Mesenchymal stem cell (in vitro differentiated cells and primary cell): ENCODE results near the gene LNP1.

Source experiments
- DNase-seq: peaks from one replicate; pipeline ENCODE4 v3.0.0-alpha.2; 2013
- H2AFZ ChIP-seq: one replicate; pipeline ENCODE4 v1.6.1; 2013; ENCODE audit warnings: low read depth, mild to moderate bottlenecking, control low read depth, inconsistent platforms, low read length, moderate library complexity
- H2AK5ac ChIP-seq: 2 replicates; pipeline ENCODE4 v1.6.1; 2013; ENCODE audit warnings: low read length, moderate library complexity, mild to moderate bottlenecking, inconsistent platforms; ENCODE audit not compliant: severe bottlenecking
- H2BK120ac ChIP-seq: one replicate; pipeline ENCODE4 v1.6.1; 2013; ENCODE audit warnings: low read depth, mild to moderate bottlenecking, inconsistent platforms, low read length, moderate library complexity
- H2BK12ac ChIP-seq, 2 experiments: one replicate each; pipeline ENCODE4 v1.6.1; 2013; ENCODE audit warnings: inconsistent platforms in 2 of 2, low read length in 2 of 2, mild to moderate bottlenecking in 2 of 2, moderate library complexity in 2 of 2, control low read depth in 1 of 2
- H2BK15ac ChIP-seq: one replicate; pipeline ENCODE4 v1.6.1; 2013; ENCODE audit warnings: mild to moderate bottlenecking, low read depth, inconsistent platforms; ENCODE audit not compliant: poor library complexity, severe bottlenecking
- H2BK5ac ChIP-seq: 2 replicates; pipeline ENCODE4 v1.6.1; 2013; ENCODE audit warnings: low read depth, mild to moderate bottlenecking, low read length, control low read depth, inconsistent platforms; ENCODE audit not compliant: poor library complexity, severe bottlenecking
- H3K14ac ChIP-seq, 2 experiments: one replicate each; pipeline ENCODE4 v1.6.1; 2013; ENCODE audit warnings: inconsistent platforms in 2 of 2, low read length in 2 of 2, control low read depth in 1 of 2, mild to moderate bottlenecking in 1 of 2, moderate library complexity in 1 of 2
- H3K18ac ChIP-seq, 2 experiments: one replicate each; pipeline ENCODE4 v1.6.1; 2013; ENCODE audit warnings: inconsistent platforms in 2 of 2, low read length in 2 of 2, control low read depth in 1 of 2, low read depth in 1 of 2, mild to moderate bottlenecking in 1 of 2
- H3K23ac ChIP-seq, 2 experiments: one replicate each; pipeline ENCODE4 v1.6.1; 2013; ENCODE audit warnings: inconsistent platforms in 2 of 2, low read length in 2 of 2, mild to moderate bottlenecking in 2 of 2, moderate library complexity in 2 of 2, control low read depth in 1 of 2
- H3K27ac ChIP-seq: 2 replicates; pipeline ENCODE4 v1.5.1; 2013; ENCODE audit warnings: mild to moderate bottlenecking, moderate library complexity, low read length, control low read depth, inconsistent platforms; ENCODE audit not compliant: poor library complexity, severe bottlenecking
- H3K27me3 ChIP-seq, 2 experiments: 2 replicates each; pipeline versions ENCODE4 v1.6.1 to v1.7.0; 2013; ENCODE audit warnings: low read length in 2 of 2, mild to moderate bottlenecking in 2 of 2, moderate library complexity in 2 of 2, control low read depth in 1 of 2, inconsistent platforms in 1 of 2; ENCODE audit not compliant: control insufficient read depth in 1 of 2, insufficient read depth in 1 of 2
- H3K36me3 ChIP-seq, 2 experiments: 2 replicates each; pipeline versions ENCODE4 v1.6.1 to v1.7.0; 2013; ENCODE audit warnings: low read length in 2 of 2, control low read depth in 1 of 2, inconsistent platforms in 1 of 2, low read depth in 1 of 2, mild to moderate bottlenecking in 1 of 2; ENCODE audit not compliant: insufficient read depth in 2 of 2, control insufficient read depth in 1 of 2
- H3K4ac ChIP-seq, 2 experiments: one replicate each; pipeline ENCODE4 v1.6.1; 2013; ENCODE audit warnings: inconsistent platforms in 2 of 2, low read length in 2 of 2, mild to moderate bottlenecking in 2 of 2, moderate library complexity in 2 of 2, control low read depth in 1 of 2, low read depth in 1 of 2
- H3K4me1 ChIP-seq: 2 replicates; pipeline ENCODE4 v1.6.1; 2013; ENCODE audit warnings: low read depth, low read length, control low read depth; ENCODE audit not compliant: control insufficient read depth, insufficient read depth
- H3K4me2 ChIP-seq: 2 replicates; pipeline ENCODE4 v1.6.1; 2013; ENCODE audit warnings: low read length, mild to moderate bottlenecking, inconsistent platforms; ENCODE audit not compliant: poor library complexity, severe bottlenecking
- H3K4me3 ChIP-seq, 2 experiments: 2 replicates each; pipeline versions ENCODE4 v1.5.1 to v1.7.0; 2013; ENCODE audit warnings: low read length in 2 of 2, mild to moderate bottlenecking in 2 of 2, control low read depth in 1 of 2, low read depth in 1 of 2; ENCODE audit not compliant: insufficient read depth in 1 of 2
- H3K79me1 ChIP-seq: replicated peaks from 2 replicates; pipeline ENCODE4 v1.6.1; 2013; ENCODE audit warnings: mild to moderate bottlenecking, control low read depth, low read length, inconsistent platforms; ENCODE audit not compliant: poor library complexity, severe bottlenecking
- H3K9ac ChIP-seq: 2 replicates; pipeline ENCODE4 v1.7.0; 2013; ENCODE audit warnings: mild to moderate bottlenecking, low read length, moderate library complexity
- H3K9me3 ChIP-seq: 2 replicates; pipeline ENCODE4 v1.7.0; 2013; ENCODE audit warnings: mild to moderate bottlenecking, low read length; ENCODE audit not compliant: control insufficient read depth
- H4K8ac ChIP-seq: one replicate; pipeline ENCODE4 v1.6.1; 2013; ENCODE audit warnings: inconsistent platforms, mild to moderate bottlenecking, low read length, moderate library complexity
- H4K91ac ChIP-seq: one replicate; pipeline ENCODE4 v1.6.1; 2013; ENCODE audit warnings: mild to moderate bottlenecking, low read length, inconsistent platforms
- WGBS: methylation state at CpG from one replicate; pipeline ENCODE4 v1.1.7; 2013; ENCODE audit warnings: mixed read lengths; 5-methylcytosine and 5-hydroxymethylcytosine counted together

Gene LNP1

GRCh38 chr3:100463646-100464155 lies 62.4 kb downstream of the LNP1 start:
- H3K4me3 ChIP-seq = no peak overlapping the region
- H4K91ac ChIP-seq = no peak overlapping the region
- no peak overlapping the region for H3K4ac ChIP-seq
- WGBS = 84% methylated on average over 3 of the region's 3 CpGs
- no peak overlapping the region for H2BK15ac ChIP-seq
- H3K14ac ChIP-seq = no peak overlapping the region
- H2AK5ac ChIP-seq = no peak overlapping the region
- no peaks in the 10 kb centered on the region for H3K79me1 ChIP-seq
- H3K9ac ChIP-seq = no peak overlapping the region
- no peak overlapping the region for H2BK120ac ChIP-seq
- H3K27me3 ChIP-seq = no peaks in the 10 kb centered on the region
- no peak overlapping the region for H2AFZ ChIP-seq
- H3K36me3 ChIP-seq = no peaks in the 10 kb centered on the region
- H3K4me1 ChIP-seq = no peaks in the 10 kb centered on the region
- H3K18ac ChIP-seq = no peak overlapping the region
- no peak overlapping the region for H3K23ac ChIP-seq
- no peak overlapping the region for H2BK5ac ChIP-seq
- H2BK12ac ChIP-seq = no peak overlapping the region
- H3K27ac ChIP-seq = no peak overlapping the region
- no peak overlapping the region for H4K8ac ChIP-seq
- DNase-seq = no peak
- H3K4me2 ChIP-seq = no peak overlapping the region
- H3K9me3 ChIP-seq = peaks cover 17% of the 10 kb centered on the region

- H4K91ac ChIP-seq = no peak overlapping the region
- no peaks in the 10 kb centered on the region for H3K79me1 ChIP-seq
- no peak overlapping the region for H3K9ac ChIP-seq
- peak overlapping the region; percentile 80 for H4K8ac ChIP-seq
- no peak overlapping the region for H2BK12ac ChIP-seq
- H3K36me3 ChIP-seq = no peaks in the 10 kb centered on the region
- no peak overlapping the region for H3K18ac ChIP-seq
- H3K27ac ChIP-seq = no peak overlapping the region
- H2AFZ ChIP-seq = no peak overlapping the region
- H3K4me1 ChIP-seq = no peaks in the 10 kb centered on the region
- no peak overlapping the region for H3K4me2 ChIP-seq
- H2BK15ac ChIP-seq = no peak overlapping the region
- no peak overlapping the region for H2BK120ac ChIP-seq
- no peaks in the 10 kb centered on the region for H3K27me3 ChIP-seq
- WGBS = 85% methylated on average over 2 of the region's 3 CpGs
- no peak overlapping the region for H2AK5ac ChIP-seq
- no peak overlapping the region for H3K23ac ChIP-seq
- H3K4me3 ChIP-seq = no peak overlapping the region
- peak; percentile 14 for DNase-seq
- peak overlapping the region in 1 of 2 experiments; percentile 88 for H3K14ac ChIP-seq
- H2BK5ac ChIP-seq = no peak overlapping the region
- H3K9me3 ChIP-seq = peaks cover 33% of the 10 kb centered on the region
- no peak overlapping the region for H3K4ac ChIP-seq
Measured at GRCh38 chr3:100465892-100466777, 64.8 kb downstream of the LNP1 start.

DNA sequence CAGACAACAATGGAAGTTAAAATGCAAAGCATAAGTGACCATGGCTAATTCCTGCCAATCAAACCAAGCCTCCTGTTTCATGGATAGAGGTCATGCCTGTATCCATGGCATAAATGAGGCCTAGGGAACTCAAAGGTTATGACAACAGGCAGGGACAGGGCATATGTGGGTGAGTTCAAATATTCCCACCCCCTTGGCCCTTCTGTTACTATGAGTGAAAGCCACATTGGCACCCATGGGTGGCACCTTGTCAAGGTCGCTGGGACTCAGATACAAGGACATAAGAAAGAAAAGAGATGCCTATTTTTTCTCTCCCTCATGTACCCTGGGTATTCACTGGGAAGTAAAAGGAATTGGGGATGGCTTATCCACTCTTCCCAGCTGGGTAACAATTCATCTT lies 65.8 kb downstream of the LNP1 start:
- H2BK120ac ChIP-seq = no peak overlapping the region
- H2AFZ ChIP-seq = no peak overlapping the region
- H3K27ac ChIP-seq = no peak overlapping the region
- H3K23ac ChIP-seq = no peak overlapping the region
- H3K27me3 ChIP-seq = no peaks in the 10 kb centered on the region
- no peak overlapping the region for H3K9ac ChIP-seq
- H3K4me3 ChIP-seq = no peak overlapping the region
- no peak overlapping the region for H4K91ac ChIP-seq
- WGBS = 100% methylated on average over 1 of the region's 1 CpG
- no peak overlapping the region for H3K18ac ChIP-seq
- H2BK15ac ChIP-seq = no peak overlapping the region
- H2AK5ac ChIP-seq = no peak overlapping the region
- H3K36me3 ChIP-seq = no peaks in the 10 kb centered on the region
- H3K9me3 ChIP-seq = peaks cover 33% of the 10 kb centered on the region
- no peak for DNase-seq
- no peak overlapping the region for H3K4ac ChIP-seq
- H2BK12ac ChIP-seq = no peak overlapping the region
- H2BK5ac ChIP-seq = no peak overlapping the region
- no peaks in the 10 kb centered on the region for H3K79me1 ChIP-seq
- H4K8ac ChIP-seq = no peak overlapping the region
- no peak overlapping the region for H3K14ac ChIP-seq
- no peaks in the 10 kb centered on the region for H3K4me1 ChIP-seq
- H3K4me2 ChIP-seq = no peak overlapping the region

- Histone ChIP-seq H2AFZ (no peak overlapping the region), H3K23ac (no peak overlapping the region), H2BK5ac (no peak overlapping the region), H3K79me1 (no peaks in the 10 kb centered on the region), H3K27ac (no peak overlapping the region), H3K9ac (no peak overlapping the region), H3K4me3 (no peak overlapping the region), H2AK5ac (no peak overlapping the region), H3K4me1 (no peaks in the 10 kb centered on the region), H3K9me3 (peaks cover 33% of the 10 kb centered on the region), H2BK120ac (no peak overlapping the region), H4K91ac (no peak overlapping the region), H3K4me2 (no peak overlapping the region), H3K4ac (no peak overlapping the region), H2BK15ac (no peak overlapping the region), H2BK12ac (no peak overlapping the region), H3K36me3 (no peaks in the 10 kb centered on the region), H4K8ac (no peak overlapping the region), H3K27me3 (no peaks in the 10 kb centered on the region), H3K18ac (no peak overlapping the region), H3K14ac (no peak overlapping the region)
- WGBS = 92% methylated on average over 2 of the region's 2 CpGs
- no peak for DNase-seq
Measured at GRCh38 chr3:100468676-100469075, 67.3 kb downstream of the LNP1 start.
